ENCODE data around the gene SNAI3.

DNA sequence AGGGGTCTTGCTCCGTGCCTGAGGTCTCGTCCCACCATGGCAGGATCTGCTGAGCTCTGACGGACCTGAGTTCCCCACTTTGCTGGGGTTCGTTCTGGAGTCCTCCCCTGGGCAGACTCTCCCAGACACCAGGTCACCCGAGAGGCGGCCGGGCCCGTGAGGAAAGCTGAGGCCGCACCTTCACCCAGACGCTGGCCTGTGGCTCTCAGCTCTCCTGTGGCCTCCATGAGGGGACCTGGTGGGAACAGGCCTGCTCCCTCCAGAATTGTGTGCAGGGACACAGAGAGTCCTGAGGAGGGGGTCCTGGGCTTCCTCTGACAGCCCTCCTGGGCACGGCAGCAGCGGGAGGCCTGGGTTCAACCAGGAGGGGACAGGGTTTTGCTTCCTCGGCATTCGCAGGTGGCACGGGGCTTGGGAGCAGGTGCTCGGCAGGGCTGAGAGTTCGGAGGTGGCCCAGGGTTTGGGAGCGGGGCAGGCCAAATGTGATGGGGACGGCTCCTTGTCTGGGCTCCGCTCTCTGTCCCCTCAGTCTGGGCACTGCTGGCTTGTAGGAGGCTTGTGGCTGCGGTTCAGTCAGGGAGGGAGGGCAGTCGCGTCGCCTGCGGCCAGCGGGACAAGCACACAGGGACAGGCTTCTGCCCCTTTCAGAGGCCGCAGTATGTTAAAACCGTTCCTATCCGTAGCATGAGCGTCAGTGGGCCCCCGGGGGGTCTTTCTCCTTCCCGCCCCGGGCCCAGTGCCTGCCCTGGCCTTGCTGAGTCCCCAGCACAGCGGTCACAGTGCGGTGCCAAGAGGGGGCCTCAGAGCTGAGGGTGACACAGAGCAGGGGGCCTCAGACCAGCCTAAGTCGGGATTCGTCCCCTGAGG, 8.1 kb upstream of the SNAI3 start:
- no peak for TF ChIP-seq CTCF (IDR thresholded peaks at IDR 0.05)
- no peak for TF ChIP-seq POLR2A (IDR thresholded peaks at IDR 0.05)
